ENCODE data around the gene VARS1.
"Not testable (repeated sequence)": the region's sequence is repeated elsewhere in the genome, so short reads cannot be mapped to it uniquely, and the experiment has no call there.

DNA sequence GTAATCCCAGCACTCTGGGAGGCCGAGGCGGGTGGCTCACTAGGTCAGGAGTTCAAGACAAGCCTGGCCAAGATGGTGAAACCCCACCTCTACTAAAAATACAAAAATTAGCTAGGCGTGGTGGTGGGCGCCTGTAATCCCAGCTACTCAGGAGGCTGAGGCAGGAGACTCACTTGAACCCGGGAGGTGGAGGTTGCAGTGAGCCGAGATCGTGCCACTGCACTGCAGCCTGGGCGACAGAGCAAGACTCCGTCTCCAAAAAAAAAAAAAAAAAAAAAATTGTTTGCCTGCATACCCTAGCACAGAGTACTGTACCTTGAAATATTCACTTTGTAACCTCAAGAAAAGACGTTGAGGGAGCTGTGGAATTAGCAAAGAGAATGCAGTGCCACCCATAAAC lies 24.8 kb upstream of the VARS1 start:
- TF ChIP-seq, protein P1, sequence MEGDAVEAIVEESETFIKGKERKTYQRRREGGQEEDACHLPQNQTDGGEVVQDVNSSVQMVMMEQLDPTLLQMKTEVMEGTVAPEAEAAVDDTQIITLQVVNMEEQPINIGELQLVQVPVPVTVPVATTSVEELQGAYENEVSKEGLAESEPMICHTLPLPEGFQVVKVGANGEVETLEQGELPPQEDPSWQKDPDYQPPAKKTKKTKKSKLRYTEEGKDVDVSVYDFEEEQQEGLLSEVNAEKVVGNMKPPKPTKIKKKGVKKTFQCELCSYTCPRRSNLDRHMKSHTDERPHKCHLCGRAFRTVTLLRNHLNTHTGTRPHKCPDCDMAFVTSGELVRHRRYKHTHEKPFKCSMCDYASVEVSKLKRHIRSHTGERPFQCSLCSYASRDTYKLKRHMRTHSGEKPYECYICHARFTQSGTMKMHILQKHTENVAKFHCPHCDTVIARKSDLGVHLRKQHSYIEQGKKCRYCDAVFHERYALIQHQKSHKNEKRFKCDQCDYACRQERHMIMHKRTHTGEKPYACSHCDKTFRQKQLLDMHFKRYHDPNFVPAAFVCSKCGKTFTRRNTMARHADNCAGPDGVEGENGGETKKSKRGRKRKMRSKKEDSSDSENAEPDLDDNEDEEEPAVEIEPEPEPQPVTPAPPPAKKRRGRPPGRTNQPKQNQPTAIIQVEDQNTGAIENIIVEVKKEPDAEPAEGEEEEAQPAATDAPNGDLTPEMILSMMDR (IDR thresholded peaks at IDR 0.05) = not testable (repeated sequence)
- not testable (repeated sequence) for TF ChIP-seq CHD2 (IDR thresholded peaks at IDR 0.05; ENCODE audit: low read length, partially characterized antibody); POLR2A (IDR thresholded peaks at IDR 0.05; ENCODE audit: low read length); SMC3 (IDR thresholded peaks at IDR 0.05); FOXS1 (CRISPR knock-in tag; IDR thresholded peaks at IDR 0.05); SREBF2 (IDR thresholded peaks at IDR 0.05); JUN (IDR thresholded peaks at IDR 0.05)

Data from A549 (cell line).